ENCODE results near the gene RABIF.

DNA sequence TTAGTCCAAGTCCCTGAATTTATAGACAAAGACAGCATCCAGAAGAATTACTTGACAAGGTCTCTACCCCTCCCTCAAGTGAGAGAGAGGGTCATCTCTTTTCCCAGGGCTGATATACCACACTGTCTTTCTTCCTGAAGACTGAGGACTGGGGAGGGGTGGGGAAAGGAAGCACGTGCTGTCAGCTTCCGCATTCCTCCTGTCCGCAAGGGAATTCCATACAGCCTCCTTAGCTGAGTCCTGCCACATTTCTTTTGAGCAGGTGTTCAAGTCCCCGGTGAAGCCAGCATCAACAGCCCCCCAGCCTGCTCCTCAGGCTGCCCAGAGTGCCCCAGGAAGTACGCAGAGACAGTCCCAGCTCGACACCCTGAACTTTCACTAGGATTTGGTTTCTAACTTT is 44.0 kb downstream of the RABIF start:
- TF ChIP-seq, protein P1, sequence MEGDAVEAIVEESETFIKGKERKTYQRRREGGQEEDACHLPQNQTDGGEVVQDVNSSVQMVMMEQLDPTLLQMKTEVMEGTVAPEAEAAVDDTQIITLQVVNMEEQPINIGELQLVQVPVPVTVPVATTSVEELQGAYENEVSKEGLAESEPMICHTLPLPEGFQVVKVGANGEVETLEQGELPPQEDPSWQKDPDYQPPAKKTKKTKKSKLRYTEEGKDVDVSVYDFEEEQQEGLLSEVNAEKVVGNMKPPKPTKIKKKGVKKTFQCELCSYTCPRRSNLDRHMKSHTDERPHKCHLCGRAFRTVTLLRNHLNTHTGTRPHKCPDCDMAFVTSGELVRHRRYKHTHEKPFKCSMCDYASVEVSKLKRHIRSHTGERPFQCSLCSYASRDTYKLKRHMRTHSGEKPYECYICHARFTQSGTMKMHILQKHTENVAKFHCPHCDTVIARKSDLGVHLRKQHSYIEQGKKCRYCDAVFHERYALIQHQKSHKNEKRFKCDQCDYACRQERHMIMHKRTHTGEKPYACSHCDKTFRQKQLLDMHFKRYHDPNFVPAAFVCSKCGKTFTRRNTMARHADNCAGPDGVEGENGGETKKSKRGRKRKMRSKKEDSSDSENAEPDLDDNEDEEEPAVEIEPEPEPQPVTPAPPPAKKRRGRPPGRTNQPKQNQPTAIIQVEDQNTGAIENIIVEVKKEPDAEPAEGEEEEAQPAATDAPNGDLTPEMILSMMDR (conservative IDR thresholded peaks at IDR 0.05; ENCODE audit: low read length), result no peak
- no peak for TF ChIP-seq EZH2phosphoT487 (IDR thresholded peaks at IDR 0.05; ENCODE audit: borderline replicate concordance, low read depth, low read length)

All from OCI-LY7 (cell line).